Trophoblast cell (in vitro differentiated cells and primary cell): ENCODE data around the gene SLC29A4.
"Not testable (repeated sequence)": the region's sequence is repeated elsewhere in the genome, so short reads cannot be mapped to it uniquely, and the experiment has no call there.

Experiments
- DNase-seq, 2 donors: peaks; one replicate each; pipeline ENCODE4 v3.0.0-alpha.2; 2016
- H2AFZ ChIP-seq: 2 replicates; pipeline ENCODE4 v1.6.1; 2013; ENCODE audit warnings: low read length, moderate library complexity, mild to moderate bottlenecking; ENCODE audit not compliant: insufficient read depth, poor library complexity
- H2AK5ac ChIP-seq: 2 replicates; pipeline ENCODE4 v1.6.1; 2013; ENCODE audit warnings: mild to moderate bottlenecking, low read length
- H2BK120ac ChIP-seq: 2 replicates; pipeline ENCODE4 v1.6.1; 2013; ENCODE audit warnings: low read length, mild to moderate bottlenecking, moderate library complexity; ENCODE audit not compliant: insufficient read depth, poor library complexity
- H2BK12ac ChIP-seq: 2 replicates; pipeline ENCODE4 v1.6.1; 2013; ENCODE audit warnings: mild to moderate bottlenecking, low read length, moderate library complexity
- H2BK5ac ChIP-seq: 2 replicates; pipeline ENCODE4 v1.6.1; 2013; ENCODE audit warnings: low read length, low read depth, moderate library complexity, mild to moderate bottlenecking; ENCODE audit not compliant: poor library complexity
- H3K14ac ChIP-seq: 2 replicates; pipeline ENCODE4 v1.6.1; 2013; ENCODE audit warnings: mild to moderate bottlenecking, low read length
- H3K18ac ChIP-seq: 2 replicates; pipeline ENCODE4 v1.6.1; 2013; ENCODE audit warnings: mild to moderate bottlenecking, low read length
- H3K23ac ChIP-seq: 2 replicates; pipeline ENCODE4 v1.6.1; 2013; ENCODE audit warnings: low read length
- H3K27ac ChIP-seq: 2 replicates; pipeline ENCODE4 v1.5.1; 2013; ENCODE audit warnings: low read depth, mild to moderate bottlenecking, inconsistent platforms, low read length, moderate library complexity
- H3K27me3 ChIP-seq: 2 replicates; pipeline ENCODE4 v1.6.1; 2013; ENCODE audit warnings: inconsistent platforms, mild to moderate bottlenecking, low read length, moderate library complexity; ENCODE audit not compliant: insufficient read depth
- H3K36me3 ChIP-seq, 2 experiments: 1 replicate in 1 of 2; 2 replicates in 1 of 2; pipeline ENCODE4 v1.6.1; 2013; ENCODE audit warnings: low read length in 2 of 2, mild to moderate bottlenecking in 2 of 2, moderate library complexity in 1 of 2; ENCODE audit not compliant: insufficient read depth in 2 of 2, control insufficient read depth in 1 of 2
- H3K4ac ChIP-seq: 2 replicates; pipeline ENCODE4 v1.6.1; 2013; ENCODE audit warnings: low read depth, mild to moderate bottlenecking, low read length, moderate library complexity
- H3K4me1 ChIP-seq, 2 experiments: 1 replicate in 1 of 2; 2 replicates in 1 of 2; pipeline ENCODE4 v1.6.1; 2013; ENCODE audit warnings: low read length in 2 of 2, mild to moderate bottlenecking in 2 of 2, moderate library complexity in 1 of 2; ENCODE audit not compliant: insufficient read depth in 2 of 2, control insufficient read depth in 1 of 2
- H3K4me2 ChIP-seq: 2 replicates; pipeline ENCODE4 v1.6.1; 2013; ENCODE audit warnings: inconsistent platforms, mild to moderate bottlenecking, low read length, moderate library complexity
- H3K4me3 ChIP-seq: 2 replicates; pipeline ENCODE4 v1.5.1; 2013; ENCODE audit warnings: mild to moderate bottlenecking, low read depth, low read length, inconsistent platforms
- H3K79me1 ChIP-seq: one replicate; pipeline ENCODE4 v1.6.1; 2013; ENCODE audit warnings: low read length
- H3K79me2 ChIP-seq: 2 replicates; pipeline ENCODE4 v1.6.1; 2013; ENCODE audit warnings: low read length, mild to moderate bottlenecking; ENCODE audit not compliant: control insufficient read depth, insufficient read depth, poor library complexity
- H3K9ac ChIP-seq: 2 replicates; pipeline ENCODE4 v1.6.1; 2013; ENCODE audit warnings: mild to moderate bottlenecking, low read length
- H3K9me3 ChIP-seq: 2 replicates; pipeline ENCODE4 v1.6.1; 2013; ENCODE audit warnings: low read depth, mild to moderate bottlenecking, control low read depth, inconsistent platforms, low read length; ENCODE audit not compliant: insufficient read depth
- H4K12ac ChIP-seq: 2 replicates; pipeline ENCODE4 v1.6.1; 2013; ENCODE audit warnings: low read depth, mild to moderate bottlenecking, low read length, moderate library complexity
- H4K8ac ChIP-seq: 2 replicates; pipeline ENCODE4 v1.6.1; 2013; ENCODE audit warnings: low read depth, mild to moderate bottlenecking, low read length, moderate library complexity
- H4K91ac ChIP-seq: one replicate; pipeline ENCODE4 v1.6.1; 2013; ENCODE audit warnings: low read depth, mild to moderate bottlenecking, low read length, moderate library complexity
- WGBS: extraction: QIAGEN DNeasy Blood & Tissue Kit; methylation state at CpG from one replicate; pipeline ENCODE4 v1.1.7; 2013; ENCODE audit warnings: missing lambda C conversion rate; ENCODE audit not compliant: insufficient read length, insufficient coverage; ENCODE audit errors: extremely low coverage; 5-methylcytosine and 5-hydroxymethylcytosine counted together

Gene SLC29A4

GRCh38 chr7:5302577-5302976 lies 19.8 kb downstream of the SLC29A4 start:
- no peak overlapping the region for H4K8ac ChIP-seq
- no peaks in the 10 kb centered on the region for H3K79me1 ChIP-seq
- no peak overlapping the region for H3K23ac ChIP-seq
- H3K79me2 ChIP-seq: no peaks in the 10 kb centered on the region
- no peak overlapping the region for H2BK5ac ChIP-seq
- no peak overlapping the region for H3K14ac ChIP-seq
- H3K9ac ChIP-seq: no peak overlapping the region
- H2AK5ac ChIP-seq: no peak overlapping the region
- no peak overlapping the region for H2AFZ ChIP-seq
- DNase-seq: peak in 1 of 2 donors; percentile 4
- no peak overlapping the region for H2BK120ac ChIP-seq
- H3K4me2 ChIP-seq: no peak overlapping the region
- H3K4ac ChIP-seq: no peak overlapping the region
- no peaks in the 10 kb centered on the region for H3K4me1 ChIP-seq
- no peak overlapping the region for H3K18ac ChIP-seq
- H3K27ac ChIP-seq: no peak overlapping the region
- no peaks in the 10 kb centered on the region for H3K27me3 ChIP-seq
- H3K36me3 ChIP-seq: peaks cover 4 to 6% of the 10 kb centered on the region in 2 experiments
- no peak overlapping the region for H4K91ac ChIP-seq
- no peak overlapping the region for H2BK12ac ChIP-seq
- H4K12ac ChIP-seq: no peak overlapping the region
- no peak overlapping the region for H3K4me3 ChIP-seq
- H3K9me3 ChIP-seq: no peaks in the 10 kb centered on the region
- no CpG with 5 or more reads among the region's 25 CpGs for WGBS

GRCh38 chr7:5303061-5303460 lies 20.3 kb downstream of the SLC29A4 start:
- peaks cover 9 to 10% of the 10 kb centered on the region in 2 experiments for H3K36me3 ChIP-seq
- H3K9ac ChIP-seq: no peak overlapping the region
- H2BK5ac ChIP-seq: no peak overlapping the region
- H3K18ac ChIP-seq: no peak overlapping the region
- no CpG with 5 or more reads among the region's 18 CpGs for WGBS
- no peak overlapping the region for H3K4me2 ChIP-seq
- H3K4me1 ChIP-seq: no peaks in the 10 kb centered on the region
- no peak overlapping the region for H3K4me3 ChIP-seq
- no peaks in the 10 kb centered on the region for H3K79me1 ChIP-seq
- no peak overlapping the region for H4K12ac ChIP-seq
- no peak overlapping the region for H4K91ac ChIP-seq
- no peak overlapping the region for H3K27ac ChIP-seq
- H3K9me3 ChIP-seq: no peaks in the 10 kb centered on the region
- no peaks in the 10 kb centered on the region for H3K27me3 ChIP-seq
- no peak overlapping the region for H3K14ac ChIP-seq
- no peak overlapping the region for H2BK12ac ChIP-seq
- no peak overlapping the region for H3K23ac ChIP-seq
- H2AFZ ChIP-seq: no peak overlapping the region
- no peak overlapping the region for H2AK5ac ChIP-seq
- no peaks in the 10 kb centered on the region for H3K79me2 ChIP-seq
- no peak overlapping the region for H3K4ac ChIP-seq
- H4K8ac ChIP-seq: no peak overlapping the region
- H2BK120ac ChIP-seq: no peak overlapping the region
- DNase-seq: peak in 1 of 2 donors; percentile 27

DNA sequence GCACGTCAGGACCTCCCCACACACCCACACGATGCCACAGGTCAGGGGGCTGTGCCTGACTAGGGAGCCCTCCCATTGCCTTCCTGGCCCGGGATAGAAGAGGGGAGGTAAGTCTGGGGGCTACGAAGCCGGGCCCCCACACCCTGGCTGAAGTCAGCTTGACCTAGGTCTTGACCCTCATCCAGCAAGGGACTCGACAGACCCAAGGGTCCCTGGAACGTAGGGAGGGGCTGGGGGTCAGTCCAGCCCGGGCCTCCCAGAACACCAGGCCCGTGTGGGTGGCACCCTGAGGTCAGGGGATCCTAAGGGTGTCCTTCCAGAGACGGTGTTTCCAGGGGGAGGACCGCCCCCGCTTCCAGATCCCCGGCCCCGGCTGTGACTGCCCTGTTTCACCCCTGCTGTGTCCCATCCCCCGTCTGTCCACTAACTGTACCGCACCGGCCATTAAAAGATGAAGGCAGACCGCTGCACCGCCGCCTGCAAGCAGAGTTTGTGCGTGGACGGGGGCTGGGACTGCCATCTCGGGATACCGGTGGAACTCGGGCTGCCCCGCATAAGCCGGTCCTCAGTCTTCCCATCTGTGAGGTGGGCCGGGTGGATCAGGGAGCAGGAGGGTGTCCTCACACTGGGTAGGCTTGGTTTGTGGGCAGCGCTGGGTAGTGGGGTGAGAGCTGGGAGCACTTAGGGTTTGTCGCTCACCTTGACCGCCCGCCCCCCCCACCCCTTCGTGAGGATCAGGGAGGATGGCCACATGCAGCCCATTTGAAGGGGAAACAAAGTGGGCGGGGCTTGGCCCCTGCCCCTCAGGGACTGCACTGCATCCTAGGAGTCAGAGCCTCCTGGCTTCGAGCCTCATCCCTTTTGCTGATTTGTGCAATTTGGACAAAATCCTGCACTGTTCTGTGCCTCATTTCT lies 21.1 kb downstream of the SLC29A4 start:
- Histone ChIP-seq H3K9ac (no peak overlapping the region), H3K27me3 (no peaks in the 10 kb centered on the region), H4K8ac (no peak overlapping the region), H3K4me3 (no peak overlapping the region), H3K79me2 (no peaks in the 10 kb centered on the region), H3K4ac (no peak overlapping the region), H4K12ac (no peak overlapping the region), H3K4me2 (no peak overlapping the region), H2AFZ (no peak overlapping the region), H2BK5ac (no peak overlapping the region), H3K36me3 (peaks cover 12 to 15% of the 10 kb centered on the region in 2 experiments), H4K91ac (no peak overlapping the region), H3K18ac (no peak overlapping the region), H3K14ac (no peak overlapping the region), H3K27ac (no peak overlapping the region), H2BK120ac (no peak overlapping the region), H2BK12ac (no peak overlapping the region), H3K79me1 (no peaks in the 10 kb centered on the region), H3K9me3 (no peaks in the 10 kb centered on the region), H3K23ac (no peak overlapping the region), H3K4me1 (no peaks in the 10 kb centered on the region), H2AK5ac (no peak overlapping the region)
- DNase-seq: no peak
- WGBS: no CpG with 5 or more reads among the region's 35 CpGs

- H2BK5ac ChIP-seq, H3K18ac ChIP-seq, H3K4me3 ChIP-seq, H2AFZ ChIP-seq, H3K23ac ChIP-seq, H3K9me3 ChIP-seq, H2BK12ac ChIP-seq, H3K4ac ChIP-seq, H2AK5ac ChIP-seq, H4K8ac ChIP-seq, H3K4me1 ChIP-seq, H3K4me2 ChIP-seq, H4K91ac ChIP-seq, H3K14ac ChIP-seq, H3K79me2 ChIP-seq, H4K12ac ChIP-seq, H3K27me3 ChIP-seq, H3K79me1 ChIP-seq, H2BK120ac ChIP-seq, H3K27ac ChIP-seq, H3K9ac ChIP-seq: not testable (repeated sequence)
- WGBS: no CpG with 5 or more reads among the region's 9 CpGs
- peak in 1 of 2 donors; percentile 22 for DNase-seq
- peaks cover 15 to 21% of the 10 kb centered on the region in 2 experiments for H3K36me3 ChIP-seq
Observed at GRCh38 chr7:5305050-5305449, 22.3 kb downstream of the SLC29A4 start.
